ENCODE measurements around the gene MLKL. TPM values are rescaled to one million over a fixed set of nuclear protein-coding genes. Genes with fewer than 3 reads are reported as not detected.

Gene MLKL
- total RNA-seq, 2 experiments from 2014 or later, result 36.7 to 42.0 TPM

DNA sequence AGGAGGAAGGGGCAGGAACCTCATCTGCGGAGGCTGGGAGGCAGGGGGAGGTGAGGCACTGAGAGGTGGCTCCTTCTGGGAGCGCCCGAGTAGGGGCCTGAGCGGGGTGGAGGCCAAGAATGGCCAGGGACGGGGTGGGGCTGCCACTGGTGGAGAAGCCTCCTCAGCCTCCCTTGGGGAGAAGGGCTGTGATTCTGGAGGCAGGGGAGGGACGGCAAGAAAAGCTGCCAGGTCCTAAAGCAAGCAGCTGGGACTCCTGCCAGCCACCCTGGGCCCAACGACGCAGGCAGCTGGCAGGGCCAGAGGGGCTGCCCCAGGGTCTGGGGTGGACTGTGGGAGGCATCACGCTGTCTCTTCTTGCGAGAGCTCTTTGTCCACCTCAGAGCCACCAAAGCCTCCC lies 12.7 kb upstream of the MLKL start:
- Mint-ChIP-seq H3K36me3 (ENCODE audit: low read depth) (no peaks in the 10 kb centered on the region), H3K27me3 (no peaks in the 10 kb centered on the region), H3K4me3 (no peak overlapping the region), H3K27ac (no peak overlapping the region), H3K4me1 (peaks cover 4% of the 10 kb centered on the region), H3K9me3 (no peaks in the 10 kb centered on the region)
- POLR2A ChIA-PET, result interaction anchor here (0.6 kb wide), 1 partner anchor 463 kb away, joined by 3 read pairs; no protein-coding TSS in a partner anchor
- DNase-seq, result no peak
- CTCF ChIA-PET, result interaction anchor here (1.1 to 2.6 kb wide), 4 partner anchors 10 to 18 kb away, joined by 3 to 12 read pairs (median 3); partner anchors contain the start of gene MLKL

- H3K9me3 Mint-ChIP-seq, result no peaks in the 10 kb centered on the region
- peaks cover 4% of the 10 kb centered on the region for H3K4me1 Mint-ChIP-seq
- no peaks in the 10 kb centered on the region for H3K36me3 Mint-ChIP-seq (ENCODE audit: low read depth)
- no peak for DNase-seq
- no peak overlapping the region for H3K27ac Mint-ChIP-seq
- H3K27me3 Mint-ChIP-seq, result no peaks in the 10 kb centered on the region
- CTCF ChIA-PET, result interaction anchor here (1.6 to 2.6 kb wide), 3 partner anchors 10 to 151 kb away, joined by 3 to 12 read pairs (median 7); partner anchors contain the start of gene MLKL
- no peak overlapping the region for H3K4me3 Mint-ChIP-seq
- POLR2A ChIA-PET, result interaction anchor here (0.6 kb wide), 1 partner anchor 163 kb away, joined by 3 read pairs; no protein-coding TSS in a partner anchor
These were observed 11.3 kb upstream of the MLKL start for GRCh38 chr16:74711938-74712337.

DNA sequence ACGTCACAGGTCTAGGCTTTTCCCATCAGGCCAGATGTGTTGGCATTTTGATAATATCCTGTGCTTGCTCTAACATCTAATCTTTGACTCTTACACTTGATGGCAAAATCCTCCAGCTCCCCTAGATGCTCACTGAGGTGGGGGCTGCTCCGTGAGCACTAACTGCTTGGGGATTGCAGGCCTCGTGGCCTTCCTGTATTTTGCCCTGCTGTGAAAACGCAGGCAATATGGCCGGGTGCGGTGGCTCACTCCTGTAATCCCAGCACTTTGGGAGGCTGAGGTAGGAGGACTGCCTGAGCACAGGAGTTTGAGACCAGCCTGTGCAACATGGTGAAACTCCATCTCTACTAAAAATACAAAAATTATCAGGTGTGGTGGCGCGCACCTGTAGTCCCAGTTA lies 9.7 kb upstream of the MLKL start:
- Mint-ChIP-seq H3K27me3 (no peaks in the 10 kb centered on the region), H3K27ac (no peak overlapping the region), H3K4me3 (no peak overlapping the region), H3K9me3 (no peaks in the 10 kb centered on the region), H3K36me3 (ENCODE audit: low read depth) (no peaks in the 10 kb centered on the region), H3K4me1 (peaks cover 4% of the 10 kb centered on the region)
- DNase-seq, result no peak
- ChIA-PET CTCF (interaction anchor here (0.6 to 2.2 kb wide), 8 partner anchors 9 to 401 kb away, joined by 3 to 7 read pairs (median 4); no protein-coding TSS in a partner anchor), POLR2A (no interaction called here)

DNA sequence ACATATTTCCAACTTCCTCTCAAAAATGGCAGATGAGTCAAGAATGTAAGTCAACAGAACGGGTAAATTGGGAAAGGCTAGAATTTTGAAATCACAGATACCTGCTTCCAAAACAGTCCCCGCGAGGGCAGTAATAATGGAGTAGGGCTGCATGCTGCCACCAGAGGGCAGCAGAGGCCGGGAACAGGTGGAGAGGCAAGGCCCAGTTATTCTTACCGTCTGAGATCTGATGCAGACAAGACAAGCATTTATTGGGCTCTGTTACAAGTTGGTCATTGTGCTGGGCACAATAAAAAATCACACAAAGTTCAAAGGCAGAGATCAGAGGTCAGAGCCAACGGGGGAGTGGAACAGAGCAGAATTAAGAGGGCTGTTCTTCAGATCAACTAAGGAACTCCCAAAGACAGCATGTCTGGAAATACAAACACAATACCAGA lies 8.8 kb upstream of the MLKL start:
- Mint-ChIP-seq H3K27ac (no peak overlapping the region), H3K27me3 (no peaks in the 10 kb centered on the region), H3K4me1 (peaks cover 9% of the 10 kb centered on the region), H3K9me3 (no peaks in the 10 kb centered on the region), H3K36me3 (ENCODE audit: low read depth) (no peaks in the 10 kb centered on the region), H3K4me3 (no peak overlapping the region)
- POLR2A ChIA-PET, result no interaction called here
- CTCF ChIA-PET, result interaction anchor here (0.8 to 1.0 kb wide), 5 partner anchors 8 to 402 kb away, joined by 3 to 6 read pairs (median 4); no protein-coding TSS in a partner anchor
- peak; percentile 85 for DNase-seq

- Mint-ChIP-seq H3K27me3 (no peaks in the 10 kb centered on the region), H3K4me1 (peaks cover 61% of the 10 kb centered on the region), H3K27ac (peak overlapping the region; percentile 99), H3K9me3 (no peaks in the 10 kb centered on the region), H3K36me3 (ENCODE audit: low read depth) (peaks cover 26% of the 10 kb centered on the region), H3K4me3 (peak overlapping the region; percentile 99)
- CTCF ChIA-PET, result interaction anchor here (0.6 to 2.5 kb wide), 4 partner anchors 27 to 499 kb away, joined by 3 to 7 read pairs (median 4); no protein-coding TSS in a partner anchor
- DNase-seq, result peak; percentile 41
- POLR2A ChIA-PET, result interaction anchor here (1.0 to 2.0 kb wide), 2 partner anchors 33 to 285 kb away, joined by 3 to 9 read pairs; partner anchors contain the start of genes RFWD3 and WDR59
These were observed 585 bp downstream of the MLKL start for GRCh38 chr16:74700116-74700437.

GRCh38 chr16:74699666-74700065 lies 996 bp downstream of the MLKL start:
- DNase-seq, result no peak
- ChIA-PET POLR2A (interaction anchor here (1.0 to 2.0 kb wide), 2 partner anchors 33 to 285 kb away, joined by 3 to 9 read pairs; partner anchors contain the start of genes RFWD3 and WDR59), CTCF (interaction anchor here (0.6 to 2.5 kb wide), 4 partner anchors 32 to 499 kb away, joined by 3 to 5 read pairs (median 3); partner anchors contain the start of gene WDR59)
- peak overlapping the region; percentile 99 for H3K4me3 Mint-ChIP-seq
- H3K27me3 Mint-ChIP-seq, result no peaks in the 10 kb centered on the region
- no peaks in the 10 kb centered on the region for H3K9me3 Mint-ChIP-seq
- peaks cover 27% of the 10 kb centered on the region for H3K36me3 Mint-ChIP-seq (ENCODE audit: low read depth)
- peak overlapping the region; percentile 99 for H3K27ac Mint-ChIP-seq
- peaks cover 59% of the 10 kb centered on the region for H3K4me1 Mint-ChIP-seq

GRCh38 chr16:74698222-74698621 lies 2.4 kb downstream of the MLKL start:
- Mint-ChIP-seq H3K36me3 (ENCODE audit: low read depth) (peaks cover 34% of the 10 kb centered on the region), H3K27me3 (no peaks in the 10 kb centered on the region), H3K27ac (peak overlapping the region; percentile 99), H3K4me3 (peak overlapping the region; percentile 99), H3K9me3 (no peaks in the 10 kb centered on the region), H3K4me1 (peaks cover 61% of the 10 kb centered on the region)
- ChIA-PET POLR2A (no interaction called here), CTCF (no interaction called here)
- DNase-seq, result no peak

- ChIA-PET CTCF (interaction anchor here (0.6 to 2.3 kb wide), 7 partner anchors 11 to 399 kb away, joined by 3 to 9 read pairs (median 4); partner anchors contain the start of gene RFWD3), POLR2A (interaction anchor here (0.5 to 0.6 kb wide), 2 partner anchors 29 to 70 kb away, joined by 3 read pairs; partner anchors contain the start of gene RFWD3)
- H3K4me1 Mint-ChIP-seq, result peaks cover 52% of the 10 kb centered on the region
- peaks cover 57% of the 10 kb centered on the region for H3K36me3 Mint-ChIP-seq (ENCODE audit: low read depth)
- DNase-seq, result peak; percentile 81
- no peaks in the 10 kb centered on the region for H3K9me3 Mint-ChIP-seq
- H3K27ac Mint-ChIP-seq, result peak overlapping the region; percentile 79
- H3K27me3 Mint-ChIP-seq, result no peaks in the 10 kb centered on the region
- peak overlapping the region; percentile 75 for H3K4me3 Mint-ChIP-seq
These were observed 4.9 kb downstream of the MLKL start for GRCh38 chr16:74695450-74696422.

- ChIA-PET POLR2A (no interaction called here), CTCF (interaction anchor here (0.6 to 1.3 kb wide), 4 partner anchors 12 to 369 kb away, joined by 3 to 5 read pairs (median 4); partner anchors contain the start of gene RFWD3)
- no peak overlapping the region for H3K4me3 Mint-ChIP-seq
- peaks cover 70% of the 10 kb centered on the region for H3K36me3 Mint-ChIP-seq (ENCODE audit: low read depth)
- no peaks in the 10 kb centered on the region for H3K9me3 Mint-ChIP-seq
- DNase-seq, result no peak
- H3K27me3 Mint-ChIP-seq, result no peaks in the 10 kb centered on the region
- H3K27ac Mint-ChIP-seq, result no peak overlapping the region
- H3K4me1 Mint-ChIP-seq, result peaks cover 23% of the 10 kb centered on the region
These were observed 9.4 kb downstream of the MLKL start for GRCh38 chr16:74691093-74691855.

GRCh38 chr16:74682556-74682955 lies 18.1 kb downstream of the MLKL start:
- H3K4me1 Mint-ChIP-seq, result no peaks in the 10 kb centered on the region
- H3K9me3 Mint-ChIP-seq, result no peaks in the 10 kb centered on the region
- no peak for DNase-seq
- ChIA-PET POLR2A (no interaction called here), CTCF (interaction anchor here (0.6 kb wide), 1 partner anchor 761 kb away, joined by 3 read pairs; no protein-coding TSS in a partner anchor)
- H3K36me3 Mint-ChIP-seq (ENCODE audit: low read depth), result peaks cover 44% of the 10 kb centered on the region
- no peak overlapping the region for H3K27ac Mint-ChIP-seq
- H3K27me3 Mint-ChIP-seq, result no peaks in the 10 kb centered on the region
- H3K4me3 Mint-ChIP-seq, result no peak overlapping the region

GRCh38 chr16:74680681-74681080 lies 20.0 kb downstream of the MLKL start:
- H3K36me3 Mint-ChIP-seq (ENCODE audit: low read depth), result peaks cover 41% of the 10 kb centered on the region
- no peaks in the 10 kb centered on the region for H3K9me3 Mint-ChIP-seq
- no peak overlapping the region for H3K27ac Mint-ChIP-seq
- ChIA-PET CTCF (interaction anchor here (0.9 to 2.8 kb wide), 3 partner anchors 9 to 16 kb away, joined by 3 to 9 read pairs (median 3); partner anchors contain the start of gene RFWD3), POLR2A (no interaction called here)
- H3K4me3 Mint-ChIP-seq, result no peak overlapping the region
- H3K4me1 Mint-ChIP-seq, result no peaks in the 10 kb centered on the region
- DNase-seq, result no peak
- no peaks in the 10 kb centered on the region for H3K27me3 Mint-ChIP-seq

DNA sequence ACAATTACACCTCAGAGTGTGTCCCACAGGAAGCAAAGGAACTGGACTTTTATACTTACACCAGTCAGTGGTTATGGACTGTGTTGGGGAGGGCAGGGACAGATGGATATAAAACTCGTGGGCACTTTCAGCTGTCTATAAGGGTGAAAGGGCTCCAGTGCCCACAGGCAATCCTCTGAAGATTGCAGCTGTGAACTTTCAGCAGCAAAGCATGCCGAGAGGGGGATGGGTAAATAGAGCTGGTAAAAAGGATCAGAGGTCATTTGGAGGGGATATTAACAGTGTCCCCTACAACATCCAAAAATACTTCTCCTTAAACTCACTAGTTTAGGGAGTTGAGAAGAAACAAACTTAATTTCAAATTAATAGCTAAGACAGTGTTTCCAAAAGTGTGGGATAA lies 20.7 kb downstream of the MLKL start:
- peak overlapping the region; percentile 69 for H3K27ac Mint-ChIP-seq
- no peaks in the 10 kb centered on the region for H3K9me3 Mint-ChIP-seq
- no peaks in the 10 kb centered on the region for H3K27me3 Mint-ChIP-seq
- H3K4me1 Mint-ChIP-seq, result no peaks in the 10 kb centered on the region
- ChIA-PET POLR2A (no interaction called here), CTCF (interaction anchor here (2.0 to 2.8 kb wide), 2 partner anchors 11 to 13 kb away, joined by 5 to 9 read pairs; partner anchors contain the start of gene RFWD3)
- no peak overlapping the region for H3K4me3 Mint-ChIP-seq
- no peak for DNase-seq
- H3K36me3 Mint-ChIP-seq (ENCODE audit: low read depth), result peaks cover 40% of the 10 kb centered on the region
